Liver (tissue), 3 donors: ENCODE measurements around the gene TMEM221.

Experiments used
- RAD21 ChIP-seq, 2 donors: IDR thresholded peaks; 2 replicates each; pipeline ENCODE4 v1.6.1; 2016; ENCODE audit warnings: antibody characterized with exemption in 2 of 2, mild to moderate bottlenecking in 2 of 2
- YY1 ChIP-seq: IDR thresholded peaks from 2 replicates; pipeline ENCODE4 v1.6.1; 2016; ENCODE audit warnings: antibody characterized with exemption, mild to moderate bottlenecking
- TF ChIP-seq, protein P1 (sequence below): fragments of 150-350 bp; IDR thresholded peaks from 2 replicates; pipeline ENCODE4 v1.5.1; 2017; ENCODE audit warnings: improper control_type of control experiment, low read depth, low read length; ENCODE audit not compliant: missing input control
- TF ChIP-seq, protein P2 (sequence below): IDR thresholded peaks from 2 replicates; pipeline ENCODE4 v1.6.1; 2016; ENCODE audit warnings: antibody characterized with exemption
- TF ChIP-seq, protein P3 (sequence below): IDR thresholded peaks from 2 replicates; pipeline ENCODE4 v1.6.1; 2016; ENCODE audit warnings: antibody characterized with exemption
- donor health status: healthy.
- donor health status: healthy.

DNA sequence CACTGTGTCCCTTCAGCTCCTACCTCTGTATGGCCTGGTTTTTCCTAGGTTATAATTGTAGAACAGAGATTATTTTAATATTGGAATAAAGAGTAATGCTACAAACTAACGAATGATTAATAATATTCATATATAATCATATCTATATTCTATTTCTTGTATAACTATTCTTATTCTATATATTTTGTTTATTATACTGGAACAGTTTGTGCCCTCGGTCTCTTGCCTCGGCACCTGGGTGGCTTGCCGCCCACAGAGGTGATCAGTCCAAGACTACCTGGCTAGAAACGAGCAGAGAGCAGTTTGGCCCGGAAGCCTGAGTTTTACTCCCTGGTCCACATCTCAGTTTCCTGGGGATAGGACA, 18.0 kb upstream of the TMEM221 start:
- TF ChIP-seq, protein P1, sequence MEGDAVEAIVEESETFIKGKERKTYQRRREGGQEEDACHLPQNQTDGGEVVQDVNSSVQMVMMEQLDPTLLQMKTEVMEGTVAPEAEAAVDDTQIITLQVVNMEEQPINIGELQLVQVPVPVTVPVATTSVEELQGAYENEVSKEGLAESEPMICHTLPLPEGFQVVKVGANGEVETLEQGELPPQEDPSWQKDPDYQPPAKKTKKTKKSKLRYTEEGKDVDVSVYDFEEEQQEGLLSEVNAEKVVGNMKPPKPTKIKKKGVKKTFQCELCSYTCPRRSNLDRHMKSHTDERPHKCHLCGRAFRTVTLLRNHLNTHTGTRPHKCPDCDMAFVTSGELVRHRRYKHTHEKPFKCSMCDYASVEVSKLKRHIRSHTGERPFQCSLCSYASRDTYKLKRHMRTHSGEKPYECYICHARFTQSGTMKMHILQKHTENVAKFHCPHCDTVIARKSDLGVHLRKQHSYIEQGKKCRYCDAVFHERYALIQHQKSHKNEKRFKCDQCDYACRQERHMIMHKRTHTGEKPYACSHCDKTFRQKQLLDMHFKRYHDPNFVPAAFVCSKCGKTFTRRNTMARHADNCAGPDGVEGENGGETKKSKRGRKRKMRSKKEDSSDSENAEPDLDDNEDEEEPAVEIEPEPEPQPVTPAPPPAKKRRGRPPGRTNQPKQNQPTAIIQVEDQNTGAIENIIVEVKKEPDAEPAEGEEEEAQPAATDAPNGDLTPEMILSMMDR = no peak
- TF ChIP-seq, protein P2, sequence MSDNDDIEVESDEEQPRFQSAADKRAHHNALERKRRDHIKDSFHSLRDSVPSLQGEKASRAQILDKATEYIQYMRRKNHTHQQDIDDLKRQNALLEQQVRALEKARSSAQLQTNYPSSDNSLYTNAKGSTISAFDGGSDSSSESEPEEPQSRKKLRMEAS = no peak
- TF ChIP-seq RAD21 (IDR thresholded peaks at IDR 0.05) = no peak
- no peak for TF ChIP-seq YY1
- TF ChIP-seq, protein P3, sequence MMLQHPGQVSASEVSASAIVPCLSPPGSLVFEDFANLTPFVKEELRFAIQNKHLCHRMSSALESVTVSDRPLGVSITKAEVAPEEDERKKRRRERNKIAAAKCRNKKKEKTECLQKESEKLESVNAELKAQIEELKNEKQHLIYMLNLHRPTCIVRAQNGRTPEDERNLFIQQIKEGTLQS = no peak
